ENCODE measurements around the gene RIMBP2.

Gene RIMBP2

GRCh38 chr12:130701402-130701744 lies 14.7 kb downstream of the RIMBP2 start:
- Histone ChIP-seq H3K27me3 (replicated peaks in 2 of 5; ENCODE audit: control insufficient read depth in 4 of 5, insufficient read depth in 5 of 5, low read length in 4 of 5) (no peaks in the 10 kb centered on the region), H3K9me3 (ENCODE audit: control extremely low read depth in 1 of 5, control insufficient read depth in 4 of 5, insufficient read depth in 2 of 5, low read depth in 1 of 5, low read length in 4 of 5) (no peaks in the 10 kb centered on the region), H3K4me1 (ENCODE audit: control extremely low read depth in 1 of 4, control insufficient read depth in 4 of 4, insufficient read depth in 4 of 4, low read length in 3 of 4) (peaks cover 3 to 9% (median 8%) of the 10 kb centered on the region in 4 experiments), H3K27ac (ENCODE audit: insufficient read depth in 1 of 2, low read depth in 1 of 2, low read length in 2 of 2, poor library complexity in 1 of 2, severe bottlenecking in 2 of 2) (no peak overlapping the region), H3K36me3 (ENCODE audit: control insufficient read depth in 4 of 4, insufficient read depth in 4 of 4, low read length in 3 of 4) (no peaks in the 10 kb centered on the region), H3K4me3 (ENCODE audit: control insufficient read depth in 1 of 7, extremely low read depth in 1 of 7, insufficient read depth in 4 of 7, low read depth in 2 of 7, low read length in 6 of 7) (no peak overlapping the region)
- WGBS (ENCODE audit: insufficient coverage), result 98% methylated on average over 10 of the region's 10 CpGs
- no peak for DNase-seq
- ChIA-PET POLR2A (no interaction called here), CTCF (no interaction called here)

- no peak for DNase-seq
- peaks cover 3 to 15% (median 14%) of the 10 kb centered on the region in 4 experiments for H3K4me1 ChIP-seq (ENCODE audit: control extremely low read depth in 1 of 4, control insufficient read depth in 4 of 4, insufficient read depth in 4 of 4, low read length in 3 of 4)
- ChIA-PET CTCF (no interaction called here), POLR2A (no interaction called here)
- H3K27me3 ChIP-seq (replicated peaks in 2 of 5; ENCODE audit: control insufficient read depth in 4 of 5, insufficient read depth in 5 of 5, low read length in 4 of 5), result no peaks in the 10 kb centered on the region
- H3K9me3 ChIP-seq (ENCODE audit: control extremely low read depth in 1 of 5, control insufficient read depth in 4 of 5, insufficient read depth in 2 of 5, low read depth in 1 of 5, low read length in 4 of 5), result no peaks in the 10 kb centered on the region
- no peaks in the 10 kb centered on the region for H3K36me3 ChIP-seq (ENCODE audit: control insufficient read depth in 4 of 4, insufficient read depth in 4 of 4, low read length in 3 of 4)
- H3K4me3 ChIP-seq (ENCODE audit: control insufficient read depth in 1 of 7, extremely low read depth in 1 of 7, insufficient read depth in 4 of 7, low read depth in 2 of 7, low read length in 6 of 7), result no peak overlapping the region
- H3K27ac ChIP-seq (ENCODE audit: insufficient read depth in 1 of 2, low read depth in 1 of 2, low read length in 2 of 2, poor library complexity in 1 of 2, severe bottlenecking in 2 of 2), result no peak overlapping the region
- 92% methylated on average over 10 of the region's 14 CpGs for WGBS (ENCODE audit: insufficient coverage)
These were observed 15.4 kb downstream of the RIMBP2 start for GRCh38 chr12:130700492-130701401.

GRCh38 chr12:130698106-130698505 lies 18.0 kb downstream of the RIMBP2 start:
- Histone ChIP-seq H3K9me3 (ENCODE audit: control extremely low read depth in 1 of 5, control insufficient read depth in 4 of 5, insufficient read depth in 2 of 5, low read depth in 1 of 5, low read length in 4 of 5) (no peaks in the 10 kb centered on the region), H3K4me1 (ENCODE audit: control extremely low read depth in 1 of 4, control insufficient read depth in 4 of 4, insufficient read depth in 4 of 4, low read length in 3 of 4) (peaks cover 3 to 30% (median 22%) of the 10 kb centered on the region in 4 experiments), H3K27me3 (replicated peaks in 2 of 5; ENCODE audit: control insufficient read depth in 4 of 5, insufficient read depth in 5 of 5, low read length in 4 of 5) (no peaks in the 10 kb centered on the region), H3K27ac (ENCODE audit: insufficient read depth in 1 of 2, low read depth in 1 of 2, low read length in 2 of 2, poor library complexity in 1 of 2, severe bottlenecking in 2 of 2) (no peak overlapping the region), H3K36me3 (ENCODE audit: control insufficient read depth in 4 of 4, insufficient read depth in 4 of 4, low read length in 3 of 4) (no peaks in the 10 kb centered on the region), H3K4me3 (ENCODE audit: control insufficient read depth in 1 of 7, extremely low read depth in 1 of 7, insufficient read depth in 4 of 7, low read depth in 2 of 7, low read length in 6 of 7) (no peak overlapping the region)
- ChIA-PET POLR2A (no interaction called here), CTCF (interaction anchor here (1.3 kb wide), 1 partner anchor 12 kb away, joined by 6 read pairs; no protein-coding TSS in a partner anchor)
- 98% methylated on average over 8 of the region's 8 CpGs for WGBS (ENCODE audit: insufficient coverage)
- DNase-seq, result no peak

DNA sequence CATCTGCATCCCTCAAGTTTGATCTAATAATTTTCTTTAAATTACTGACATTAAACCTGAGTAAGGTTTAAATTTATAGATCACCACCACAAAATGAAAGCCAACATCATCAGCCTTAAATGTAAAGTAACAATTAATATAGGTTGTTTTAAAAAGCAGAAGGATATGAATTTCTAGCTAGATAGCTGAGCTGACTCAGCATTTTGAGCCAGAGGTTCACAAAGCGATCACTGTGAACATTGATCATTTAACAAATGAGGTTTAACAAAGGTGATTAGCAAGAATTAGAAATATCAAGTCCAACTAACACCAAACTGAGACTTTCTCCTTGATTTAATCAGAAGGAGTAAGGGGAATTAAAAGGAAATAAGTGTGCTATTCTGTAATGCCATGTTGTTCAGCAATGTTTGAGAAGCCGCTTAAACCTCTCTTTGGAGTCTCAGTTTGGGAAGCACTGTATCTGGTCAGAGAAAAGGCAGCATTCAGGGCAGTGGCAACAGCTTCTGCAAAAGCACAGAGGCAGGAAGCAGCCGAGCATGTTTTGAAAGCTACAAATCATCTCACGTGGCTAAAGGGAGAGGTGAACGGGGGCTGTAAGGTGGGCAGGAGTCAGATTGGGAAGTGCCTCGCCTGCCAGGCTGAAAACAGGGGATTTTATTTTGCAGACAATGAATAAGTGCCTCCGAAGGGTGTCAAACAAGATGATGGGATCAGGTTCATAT lies 19.6 kb downstream of the RIMBP2 start:
- Histone ChIP-seq H3K4me3 (ENCODE audit: control insufficient read depth in 1 of 7, extremely low read depth in 1 of 7, insufficient read depth in 4 of 7, low read depth in 2 of 7, low read length in 6 of 7) (peak overlapping the region in 2 of 7 experiments; percentile 27 to 39), H3K27me3 (replicated peaks in 2 of 5; ENCODE audit: control insufficient read depth in 4 of 5, insufficient read depth in 5 of 5, low read length in 4 of 5) (no peaks in the 10 kb centered on the region), H3K9me3 (ENCODE audit: control extremely low read depth in 1 of 5, control insufficient read depth in 4 of 5, insufficient read depth in 2 of 5, low read depth in 1 of 5, low read length in 4 of 5) (no peaks in the 10 kb centered on the region), H3K27ac (ENCODE audit: insufficient read depth in 1 of 2, low read depth in 1 of 2, low read length in 2 of 2, poor library complexity in 1 of 2, severe bottlenecking in 2 of 2) (no peak overlapping the region), H3K36me3 (ENCODE audit: control insufficient read depth in 4 of 4, insufficient read depth in 4 of 4, low read length in 3 of 4) (no peaks in the 10 kb centered on the region), H3K4me1 (ENCODE audit: control extremely low read depth in 1 of 4, control insufficient read depth in 4 of 4, insufficient read depth in 4 of 4, low read length in 3 of 4) (peaks cover 3 to 30% (median 22%) of the 10 kb centered on the region in 4 experiments)
- POLR2A ChIA-PET, result no interaction called here
- DNase-seq, result peak; percentile 13 to 66 (median 65)
- 11% methylated on average over 6 of the region's 7 CpGs for WGBS (ENCODE audit: insufficient coverage)
- CTCF ChIA-PET, result interaction anchor here (1.0 to 1.3 kb wide), 3 partner anchors 13 to 252 kb away, joined by 3 to 6 read pairs (median 4); no protein-coding TSS in a partner anchor

DNA sequence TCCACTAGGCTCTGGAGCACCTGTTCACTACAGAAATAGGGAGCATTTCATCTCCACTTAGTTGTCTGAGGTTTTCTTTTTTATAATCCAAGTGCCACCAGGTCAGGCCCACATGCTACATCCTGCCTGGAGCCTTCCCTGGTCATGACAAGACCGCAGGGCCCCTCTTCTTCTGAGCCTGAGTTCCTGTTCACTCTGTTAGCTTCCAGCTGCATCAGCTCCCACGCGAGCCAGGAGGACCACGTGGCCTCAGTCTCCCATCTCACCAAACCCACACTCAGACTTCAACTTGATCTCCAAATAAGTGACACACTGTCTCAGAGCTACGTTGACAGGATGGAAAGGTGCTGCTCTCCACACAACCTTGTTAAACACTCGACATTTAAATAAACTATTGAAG lies 21.0 kb downstream of the RIMBP2 start:
- no peak overlapping the region for H3K4me3 ChIP-seq (ENCODE audit: control insufficient read depth in 1 of 7, extremely low read depth in 1 of 7, insufficient read depth in 4 of 7, low read depth in 2 of 7, low read length in 6 of 7)
- 54% methylated on average over 6 of the region's 6 CpGs for WGBS (ENCODE audit: insufficient coverage)
- no peaks in the 10 kb centered on the region for H3K9me3 ChIP-seq (ENCODE audit: control extremely low read depth in 1 of 5, control insufficient read depth in 4 of 5, insufficient read depth in 2 of 5, low read depth in 1 of 5, low read length in 4 of 5)
- ChIA-PET CTCF (interaction anchor here (1.0 kb wide), 1 partner anchor 12 kb away, joined by 3 read pairs; no protein-coding TSS in a partner anchor), POLR2A (no interaction called here)
- no peak overlapping the region for H3K27ac ChIP-seq (ENCODE audit: insufficient read depth in 1 of 2, low read depth in 1 of 2, low read length in 2 of 2, poor library complexity in 1 of 2, severe bottlenecking in 2 of 2)
- H3K27me3 ChIP-seq (replicated peaks in 2 of 5; ENCODE audit: control insufficient read depth in 4 of 5, insufficient read depth in 5 of 5, low read length in 4 of 5), result no peaks in the 10 kb centered on the region
- H3K4me1 ChIP-seq (ENCODE audit: control extremely low read depth in 1 of 4, control insufficient read depth in 4 of 4, insufficient read depth in 4 of 4, low read length in 3 of 4), result peaks cover 3 to 30% (median 22%) of the 10 kb centered on the region in 4 experiments
- peak in 2 of 3 donors; percentile 60 to 63 for DNase-seq
- no peaks in the 10 kb centered on the region for H3K36me3 ChIP-seq (ENCODE audit: control insufficient read depth in 4 of 4, insufficient read depth in 4 of 4, low read length in 3 of 4)

GRCh38 chr12:130689408-130690405 lies 26.4 kb downstream of the RIMBP2 start:
- POLR2A ChIA-PET, result no interaction called here

More at GRCh38 chr12:130689408-130690405, 26.4 kb downstream of the RIMBP2 start:
- no peak for DNase-seq
- Histone ChIP-seq H3K36me3 (ENCODE audit: control insufficient read depth in 4 of 4, insufficient read depth in 4 of 4, low read length in 3 of 4) (no peaks in the 10 kb centered on the region), H3K27me3 (replicated peaks in 2 of 5; ENCODE audit: control insufficient read depth in 4 of 5, insufficient read depth in 5 of 5, low read length in 4 of 5) (peaks cover 0 to 32% (median 3%) of the 10 kb centered on the region in 5 experiments), H3K9me3 (ENCODE audit: control extremely low read depth in 1 of 5, control insufficient read depth in 4 of 5, insufficient read depth in 2 of 5, low read depth in 1 of 5, low read length in 4 of 5) (no peaks in the 10 kb centered on the region), H3K4me1 (ENCODE audit: control extremely low read depth in 1 of 4, control insufficient read depth in 4 of 4, insufficient read depth in 4 of 4, low read length in 3 of 4) (peaks cover 0 to 5% (median 2%) of the 10 kb centered on the region in 4 experiments), H3K27ac (ENCODE audit: insufficient read depth in 1 of 2, low read depth in 1 of 2, low read length in 2 of 2, poor library complexity in 1 of 2, severe bottlenecking in 2 of 2) (no peak overlapping the region), H3K4me3 (ENCODE audit: control insufficient read depth in 1 of 7, extremely low read depth in 1 of 7, insufficient read depth in 4 of 7, low read depth in 2 of 7, low read length in 6 of 7) (no peak overlapping the region)
- CTCF ChIA-PET, result no interaction called here
- 96% methylated on average over 22 of the region's 24 CpGs for WGBS (ENCODE audit: insufficient coverage)
